ENCODE data around the gene SPATA1.
"Not testable (repeated sequence)": the region's sequence is repeated elsewhere in the genome, so short reads cannot be mapped to it uniquely, and the experiment has no call there.

SPATA1 gene

GRCh38 chr1:84583648-84584047 lies 77.5 kb downstream of the SPATA1 start:
- Histone ChIP-seq H3K27me3 (no peaks in the 10 kb centered on the region), H3K27ac (no peak overlapping the region), H3K4me3 (no peak overlapping the region), H3K36me3 (no peaks in the 10 kb centered on the region), H3K4me1 (no peaks in the 10 kb centered on the region), H3K9me3 (no peaks in the 10 kb centered on the region)
- no peak for TF ChIP-seq CTCF (IDR thresholded peaks at IDR 0.05)
- no peak for DNase-seq
- intact Hi-C loops (cut with DNase I; ENCODE audit: low total_unique reads) = no loop called here

- DNase-seq = no peak
- no peaks in the 10 kb centered on the region for H3K9me3 ChIP-seq
- no peak overlapping the region for H3K27ac ChIP-seq
- no peak overlapping the region for H3K4me3 ChIP-seq
- intact Hi-C loops (cut with DNase I; ENCODE audit: low total_unique reads) = no loop called here
- no peak for TF ChIP-seq CTCF (IDR thresholded peaks at IDR 0.05)
- H3K36me3 ChIP-seq = no peaks in the 10 kb centered on the region
- no peaks in the 10 kb centered on the region for H3K27me3 ChIP-seq
- no peaks in the 10 kb centered on the region for H3K4me1 ChIP-seq
Observed at GRCh38 chr1:84584126-84584525, 77.9 kb downstream of the SPATA1 start.

- Histone ChIP-seq H3K27me3 (no peaks in the 10 kb centered on the region), H3K27ac (no peak overlapping the region), H3K9me3 (no peaks in the 10 kb centered on the region), H3K36me3 (no peaks in the 10 kb centered on the region), H3K4me3 (no peak overlapping the region), H3K4me1 (no peaks in the 10 kb centered on the region)
- no peak for TF ChIP-seq CTCF (IDR thresholded peaks at IDR 0.05)
- DNase-seq = no peak
- intact Hi-C loops (cut with DNase I; ENCODE audit: low total_unique reads) = no loop called here
Observed at GRCh38 chr1:84585803-84586202, 79.6 kb downstream of the SPATA1 start.

GRCh38 chr1:84587099-84587498 lies 80.9 kb downstream of the SPATA1 start:
- Histone ChIP-seq H3K36me3 (no peaks in the 10 kb centered on the region), H3K4me3 (no peak overlapping the region), H3K4me1 (no peaks in the 10 kb centered on the region), H3K27me3 (no peaks in the 10 kb centered on the region), H3K9me3 (no peaks in the 10 kb centered on the region), H3K27ac (no peak overlapping the region)
- intact Hi-C loops (cut with DNase I; ENCODE audit: low total_unique reads) = no loop called here
- no peak for DNase-seq
- TF ChIP-seq CTCF (IDR thresholded peaks at IDR 0.05) = no peak

- intact Hi-C loops (cut with DNase I; ENCODE audit: low total_unique reads) = not testable (repeated sequence)
Observed at GRCh38 chr1:84594959-84595358, 88.8 kb downstream of the SPATA1 start.

GRCh38 chr1:84597011-84597410 lies 90.8 kb downstream of the SPATA1 start:
- TF ChIP-seq CTCF (IDR thresholded peaks at IDR 0.05) = no peak
- intact Hi-C loops (cut with DNase I; ENCODE audit: low total_unique reads) = no loop called here
- H3K9me3 ChIP-seq = peaks cover 0 to 4% (median 0%) of the 10 kb centered on the region in 3 donors
- H3K36me3 ChIP-seq = no peaks in the 10 kb centered on the region
- H3K27ac ChIP-seq = no peak overlapping the region
- DNase-seq = no peak
- peaks cover 0 to 32% (median 17%) of the 10 kb centered on the region in 4 donors for H3K4me1 ChIP-seq
- no peaks in the 10 kb centered on the region for H3K27me3 ChIP-seq
- no peak overlapping the region for H3K4me3 ChIP-seq

More at GRCh38 chr1:84594959-84595358, 88.8 kb downstream of the SPATA1 start:
- not testable (repeated sequence) for H3K4me3 ChIP-seq, H3K27me3 ChIP-seq, DNase-seq, H3K36me3 ChIP-seq, H3K27ac ChIP-seq, H3K9me3 ChIP-seq
- H3K4me1 ChIP-seq = peaks cover 0 to 20% (median 12%) of the 10 kb centered on the region in 4 donors
